Activated CD4-positive, alpha-beta T cell treated with anti-CD3 and anti-CD28 coated beads, Interleukin-2, amount 50 U/mL, for 16 hours (primary cell): Measurements from ENCODE around the gene PPCDC.

ENCODE experiments used
- DNase-seq: peaks from one replicate; pipeline ENCODE4 v3.0.0-alpha.2; 2020

Gene PPCDC

GRCh38 chr15:75023181-75023871 is at the start of gene PPCDC:
Gene PPCDC (plus strand): TSS chr15:75023590. CDS start chr15:75028319, 4,729 bp downstream.
- peak; percentile 98 for DNase-seq

- DNase-seq: no peak
Measured at GRCh38 chr15:74976159-74976558, 47.2 kb upstream of the PPCDC start.

- DNase-seq: peak; percentile 80
Measured at GRCh38 chr15:74977599-74977998, 45.8 kb upstream of the PPCDC start.

- DNase-seq: no peak
Measured at GRCh38 chr15:74978077-74978476, 45.3 kb upstream of the PPCDC start.

- DNase-seq: peak; percentile 62
Measured at GRCh38 chr15:74978503-74978902, 44.9 kb upstream of the PPCDC start.

GRCh38 chr15:74982183-74982582 is 41.2 kb upstream of the PPCDC start:
- DNase-seq: no peak

GRCh38 chr15:74983725-74984231 is 39.6 kb upstream of the PPCDC start:
- DNase-seq: peak; percentile 86

- peak; percentile 51 for DNase-seq
Measured at GRCh38 chr15:74988007-74988800, 35.2 kb upstream of the PPCDC start.

- no peak for DNase-seq
Measured at GRCh38 chr15:74989527-74989926, 33.9 kb upstream of the PPCDC start.

- no peak for DNase-seq
Measured at GRCh38 chr15:74992619-74993018, 30.8 kb upstream of the PPCDC start.

GRCh38 chr15:74994236-74994635 is 29.2 kb upstream of the PPCDC start:
- no peak for DNase-seq

- no peak for DNase-seq
Measured at GRCh38 chr15:74994685-74995084, 28.7 kb upstream of the PPCDC start.

- peak; percentile 95 for DNase-seq
Measured at GRCh38 chr15:74995182-74995778, 28.1 kb upstream of the PPCDC start, which contains the start of gene SCAMP5. Gene SCAMP5 (plus strand): TSS chr15:74995563. CDS start chr15:75011840, 16,277 bp downstream.

- no peak for DNase-seq
Measured at GRCh38 chr15:74995779-74996765, 27.3 kb upstream of the PPCDC start.

- no peak for DNase-seq
Measured at GRCh38 chr15:74997141-74997540, 26.2 kb upstream of the PPCDC start.

GRCh38 chr15:74997543-74997942 is 25.8 kb upstream of the PPCDC start:
- DNase-seq: no peak

GRCh38 chr15:75001310-75001709 is 22.1 kb upstream of the PPCDC start:
- no peak for DNase-seq

- DNase-seq: no peak
Measured at GRCh38 chr15:75002398-75002797, 21.0 kb upstream of the PPCDC start.

- DNase-seq: no peak
Measured at GRCh38 chr15:75007216-75007615, 16.2 kb upstream of the PPCDC start.

- no peak for DNase-seq
Measured at GRCh38 chr15:75008221-75008625, 15.2 kb upstream of the PPCDC start.

GRCh38 chr15:75008629-75009326 is 14.6 kb upstream of the PPCDC start:
- no peak for DNase-seq

GRCh38 chr15:75016431-75016830 is 7.0 kb upstream of the PPCDC start:
- no peak for DNase-seq
